Measurements from ENCODE around the gene ACTR2.
A peak's percentile ranks its signal among the peaks of the same experiment; 100 is the strongest.
"Not testable (repeated sequence)": the region's sequence is repeated elsewhere in the genome, so short reads cannot be mapped to it uniquely, and the experiment has no call there.

ACTR2 gene

GRCh38 chr2:65231892-65232477 is 4.4 kb downstream of the ACTR2 start:
- Mint-ChIP-seq H3K36me3 (ENCODE audit: low read depth) (peaks cover 41% of the 10 kb centered on the region), H3K27ac (no peak overlapping the region), H3K9me3 (no peaks in the 10 kb centered on the region), H3K4me1 (peaks cover 23% of the 10 kb centered on the region), H3K4me3 (no peak overlapping the region), H3K27me3 (ENCODE audit: low read depth, poor library complexity) (no peaks in the 10 kb centered on the region)
- no peak for TF ChIP-seq CTCF (IDR thresholded peaks at IDR 0.05)
- no peak for DNase-seq

GRCh38 chr2:65232636-65233035 is 5.0 kb downstream of the ACTR2 start:
- Mint-ChIP-seq H3K9me3 (no peaks in the 10 kb centered on the region), H3K4me1 (peaks cover 18% of the 10 kb centered on the region), H3K36me3 (ENCODE audit: low read depth) (peaks cover 45% of the 10 kb centered on the region), H3K4me3 (no peak overlapping the region), H3K27me3 (ENCODE audit: low read depth, poor library complexity) (no peaks in the 10 kb centered on the region), H3K27ac (no peak overlapping the region)
- TF ChIP-seq CTCF (IDR thresholded peaks at IDR 0.05): no peak
- DNase-seq: no peak

DNA sequence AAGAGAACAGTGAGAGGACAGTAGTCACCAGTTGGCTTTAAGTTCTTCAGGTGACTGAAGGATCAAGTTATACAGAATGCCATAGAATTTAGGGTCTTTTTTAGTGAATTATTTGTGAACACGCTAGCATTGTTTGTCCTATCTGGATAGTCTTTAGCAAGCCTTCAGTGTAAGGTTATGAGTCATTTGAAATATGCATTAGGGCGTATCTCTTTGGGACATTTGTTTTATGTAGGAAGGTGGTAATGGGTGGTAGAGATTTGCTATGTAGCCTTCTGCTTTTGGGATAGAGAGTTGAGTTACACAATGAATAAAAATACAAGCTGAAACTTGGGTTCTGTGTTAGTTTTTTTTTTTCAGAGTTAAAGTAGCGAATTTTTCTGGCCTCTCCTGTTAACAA is 13.0 kb downstream of the ACTR2 start:
- peaks cover 48% of the 10 kb centered on the region for H3K36me3 Mint-ChIP-seq (ENCODE audit: low read depth)
- no peaks in the 10 kb centered on the region for H3K27me3 Mint-ChIP-seq (ENCODE audit: low read depth, poor library complexity)
- H3K4me3 Mint-ChIP-seq: no peak overlapping the region
- H3K9me3 Mint-ChIP-seq: no peaks in the 10 kb centered on the region
- TF ChIP-seq CTCF (IDR thresholded peaks at IDR 0.05): no peak
- H3K4me1 Mint-ChIP-seq: no peaks in the 10 kb centered on the region
- DNase-seq: no peak
- H3K27ac Mint-ChIP-seq: peak overlapping the region; percentile 9

- not testable (repeated sequence) for H3K27me3 Mint-ChIP-seq (ENCODE audit: low read depth, poor library complexity); H3K27ac Mint-ChIP-seq; H3K4me3 Mint-ChIP-seq
These were observed 16.8 kb downstream of the ACTR2 start for GRCh38 chr2:65244452-65244851.

DNA sequence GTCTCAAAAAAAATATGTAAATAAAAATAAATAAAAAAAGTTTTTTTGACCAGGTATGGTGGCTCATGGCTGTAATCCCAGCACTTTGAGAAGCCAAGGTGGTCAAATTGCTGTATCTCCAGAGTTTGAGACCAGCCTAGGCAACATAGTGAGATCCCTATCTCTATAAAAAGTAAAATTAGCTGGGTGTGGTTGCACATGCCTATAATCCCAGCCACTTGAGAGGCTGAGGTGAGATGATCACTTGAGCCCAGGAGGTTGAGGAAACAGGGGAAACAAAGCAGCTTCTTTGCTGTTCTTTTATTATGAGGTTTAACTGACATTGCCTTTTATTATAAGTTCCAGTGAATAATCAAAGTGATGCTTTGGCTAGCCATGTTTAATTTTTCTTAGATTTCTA is 25.0 kb downstream of the ACTR2 start:
- no peak overlapping the region for H3K4me3 Mint-ChIP-seq
- H3K4me1 Mint-ChIP-seq: no peaks in the 10 kb centered on the region
- no peaks in the 10 kb centered on the region for H3K27me3 Mint-ChIP-seq (ENCODE audit: low read depth, poor library complexity)
- DNase-seq: no peak
- no peak overlapping the region for H3K27ac Mint-ChIP-seq
- H3K36me3 Mint-ChIP-seq (ENCODE audit: low read depth): peaks cover 65% of the 10 kb centered on the region
- TF ChIP-seq CTCF (IDR thresholded peaks at IDR 0.05): no peak
- no peaks in the 10 kb centered on the region for H3K9me3 Mint-ChIP-seq

More at GRCh38 chr2:65244452-65244851, 16.8 kb downstream of the ACTR2 start:
- not testable (repeated sequence) for H3K4me1 Mint-ChIP-seq, DNase-seq, H3K9me3 Mint-ChIP-seq
- H3K36me3 Mint-ChIP-seq (ENCODE audit: low read depth): peaks cover 66% of the 10 kb centered on the region

DNA sequence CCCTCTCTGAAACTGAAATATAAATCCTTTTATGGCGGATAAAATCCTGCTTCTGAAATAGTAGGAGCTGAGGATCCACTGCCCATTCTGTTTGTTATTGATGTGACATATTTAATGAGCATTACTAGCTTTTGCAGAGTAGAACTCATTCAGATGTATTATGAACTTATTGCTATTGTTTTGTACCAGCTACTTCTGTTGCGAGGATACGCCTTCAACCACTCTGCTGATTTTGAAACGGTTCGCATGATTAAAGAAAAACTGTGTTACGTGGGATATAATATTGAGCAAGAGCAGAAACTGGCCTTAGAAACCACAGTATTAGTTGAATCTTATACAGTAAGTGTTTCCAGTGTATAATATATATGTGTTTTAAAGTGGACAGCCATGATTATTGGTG is 27.7 kb downstream of the ACTR2 start:
- no peak for TF ChIP-seq CTCF (IDR thresholded peaks at IDR 0.05)
- peaks cover 60% of the 10 kb centered on the region for H3K36me3 Mint-ChIP-seq (ENCODE audit: low read depth)
- no peaks in the 10 kb centered on the region for H3K4me1 Mint-ChIP-seq
- no peaks in the 10 kb centered on the region for H3K9me3 Mint-ChIP-seq
- DNase-seq: no peak
- H3K4me3 Mint-ChIP-seq: no peak overlapping the region
- H3K27ac Mint-ChIP-seq: no peak overlapping the region
- no peaks in the 10 kb centered on the region for H3K27me3 Mint-ChIP-seq (ENCODE audit: low read depth, poor library complexity)

Measured in nephron progenitor cell (in vitro differentiated cells).